Trophoblast cell (in vitro differentiated cells and primary cell): ENCODE data around the gene SNX11.

Source experiments
- DNase-seq, 2 donors: peaks; one replicate each; pipeline ENCODE4 v3.0.0-alpha.2; 2016
- H2AFZ ChIP-seq: 2 replicates; pipeline ENCODE4 v1.6.1; 2013; ENCODE audit warnings: low read length, moderate library complexity, mild to moderate bottlenecking; ENCODE audit not compliant: insufficient read depth, poor library complexity
- H2AK5ac ChIP-seq: 2 replicates; pipeline ENCODE4 v1.6.1; 2013; ENCODE audit warnings: mild to moderate bottlenecking, low read length
- H2BK120ac ChIP-seq: 2 replicates; pipeline ENCODE4 v1.6.1; 2013; ENCODE audit warnings: low read length, mild to moderate bottlenecking, moderate library complexity; ENCODE audit not compliant: insufficient read depth, poor library complexity
- H2BK12ac ChIP-seq: 2 replicates; pipeline ENCODE4 v1.6.1; 2013; ENCODE audit warnings: mild to moderate bottlenecking, low read length, moderate library complexity
- H2BK5ac ChIP-seq: 2 replicates; pipeline ENCODE4 v1.6.1; 2013; ENCODE audit warnings: low read length, low read depth, moderate library complexity, mild to moderate bottlenecking; ENCODE audit not compliant: poor library complexity
- H3K14ac ChIP-seq: 2 replicates; pipeline ENCODE4 v1.6.1; 2013; ENCODE audit warnings: mild to moderate bottlenecking, low read length
- H3K18ac ChIP-seq: 2 replicates; pipeline ENCODE4 v1.6.1; 2013; ENCODE audit warnings: mild to moderate bottlenecking, low read length
- H3K23ac ChIP-seq: 2 replicates; pipeline ENCODE4 v1.6.1; 2013; ENCODE audit warnings: low read length
- H3K27ac ChIP-seq: 2 replicates; pipeline ENCODE4 v1.5.1; 2013; ENCODE audit warnings: low read depth, mild to moderate bottlenecking, inconsistent platforms, low read length, moderate library complexity
- H3K27me3 ChIP-seq: 2 replicates; pipeline ENCODE4 v1.6.1; 2013; ENCODE audit warnings: inconsistent platforms, mild to moderate bottlenecking, low read length, moderate library complexity; ENCODE audit not compliant: insufficient read depth
- H3K36me3 ChIP-seq, 2 experiments: 1 replicate in 1 of 2; 2 replicates in 1 of 2; pipeline ENCODE4 v1.6.1; 2013; ENCODE audit warnings: low read length in 2 of 2, mild to moderate bottlenecking in 2 of 2, moderate library complexity in 1 of 2; ENCODE audit not compliant: insufficient read depth in 2 of 2, control insufficient read depth in 1 of 2
- H3K4ac ChIP-seq: 2 replicates; pipeline ENCODE4 v1.6.1; 2013; ENCODE audit warnings: low read depth, mild to moderate bottlenecking, low read length, moderate library complexity
- H3K4me1 ChIP-seq, 2 experiments: 1 replicate in 1 of 2; 2 replicates in 1 of 2; pipeline ENCODE4 v1.6.1; 2013; ENCODE audit warnings: low read length in 2 of 2, mild to moderate bottlenecking in 2 of 2, moderate library complexity in 1 of 2; ENCODE audit not compliant: insufficient read depth in 2 of 2, control insufficient read depth in 1 of 2
- H3K4me2 ChIP-seq: 2 replicates; pipeline ENCODE4 v1.6.1; 2013; ENCODE audit warnings: inconsistent platforms, mild to moderate bottlenecking, low read length, moderate library complexity
- H3K4me3 ChIP-seq: 2 replicates; pipeline ENCODE4 v1.5.1; 2013; ENCODE audit warnings: mild to moderate bottlenecking, low read depth, low read length, inconsistent platforms
- H3K79me1 ChIP-seq: one replicate; pipeline ENCODE4 v1.6.1; 2013; ENCODE audit warnings: low read length
- H3K79me2 ChIP-seq: 2 replicates; pipeline ENCODE4 v1.6.1; 2013; ENCODE audit warnings: low read length, mild to moderate bottlenecking; ENCODE audit not compliant: control insufficient read depth, insufficient read depth, poor library complexity
- H3K9ac ChIP-seq: 2 replicates; pipeline ENCODE4 v1.6.1; 2013; ENCODE audit warnings: mild to moderate bottlenecking, low read length
- H3K9me3 ChIP-seq: 2 replicates; pipeline ENCODE4 v1.6.1; 2013; ENCODE audit warnings: low read depth, mild to moderate bottlenecking, control low read depth, inconsistent platforms, low read length; ENCODE audit not compliant: insufficient read depth
- H4K12ac ChIP-seq: 2 replicates; pipeline ENCODE4 v1.6.1; 2013; ENCODE audit warnings: low read depth, mild to moderate bottlenecking, low read length, moderate library complexity
- H4K8ac ChIP-seq: 2 replicates; pipeline ENCODE4 v1.6.1; 2013; ENCODE audit warnings: low read depth, mild to moderate bottlenecking, low read length, moderate library complexity
- H4K91ac ChIP-seq: one replicate; pipeline ENCODE4 v1.6.1; 2013; ENCODE audit warnings: low read depth, mild to moderate bottlenecking, low read length, moderate library complexity
- WGBS: extraction: QIAGEN DNeasy Blood & Tissue Kit; methylation state at CpG from one replicate; pipeline ENCODE4 v1.1.7; 2013; ENCODE audit warnings: missing lambda C conversion rate; ENCODE audit not compliant: insufficient read length, insufficient coverage; ENCODE audit errors: extremely low coverage; 5-methylcytosine and 5-hydroxymethylcytosine counted together

Gene SNX11

DNA sequence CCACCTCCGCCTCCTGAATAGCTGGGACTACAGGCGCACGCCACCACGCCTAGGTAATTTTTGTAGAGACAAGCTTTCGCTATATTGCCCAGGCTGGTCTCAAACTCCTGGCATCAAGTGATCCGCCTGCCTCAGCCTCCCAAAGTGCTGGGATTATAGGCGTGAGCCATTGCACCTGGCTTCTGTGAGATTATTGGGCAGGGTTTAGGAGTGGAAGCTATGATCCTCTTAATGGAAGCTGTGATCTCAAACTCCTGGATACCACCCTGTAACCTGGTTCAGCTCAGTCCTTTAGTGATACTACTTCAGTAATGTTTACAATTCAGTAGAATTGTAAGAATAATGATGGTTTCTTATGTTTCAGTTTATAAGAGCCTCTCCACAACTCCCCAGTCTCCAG lies 45.3 kb upstream of the SNX11 start:
- Histone ChIP-seq H3K4me3 (no peak overlapping the region), H2AFZ (no peak overlapping the region), H4K12ac (no peak overlapping the region), H3K9me3 (no peaks in the 10 kb centered on the region), H2AK5ac (no peak overlapping the region), H3K36me3 (peaks cover 45 to 54% of the 10 kb centered on the region in 2 experiments), H2BK120ac (no peak overlapping the region), H3K27ac (no peak overlapping the region), H3K27me3 (no peaks in the 10 kb centered on the region), H4K91ac (no peak overlapping the region), H3K79me2 (no peaks in the 10 kb centered on the region), H3K4ac (no peak overlapping the region), H2BK12ac (no peak overlapping the region), H3K9ac (no peak overlapping the region), H3K4me1 (peaks cover 0 to 2% of the 10 kb centered on the region in 2 experiments), H3K79me1 (no peaks in the 10 kb centered on the region), H3K14ac (no peak overlapping the region), H4K8ac (no peak overlapping the region), H3K18ac (no peak overlapping the region), H2BK5ac (no peak overlapping the region), H3K4me2 (no peak overlapping the region), H3K23ac (no peak overlapping the region)
- WGBS, result no CpG with 5 or more reads among the region's 7 CpGs
- no peak for DNase-seq

GRCh38 chr17:48064638-48065037 lies 42.9 kb upstream of the SNX11 start:
- H3K9ac ChIP-seq, result no peak overlapping the region
- H3K4me1 ChIP-seq, result peaks cover 0 to 2% of the 10 kb centered on the region in 2 experiments
- H3K4ac ChIP-seq, result no peak overlapping the region
- H2BK12ac ChIP-seq, result no peak overlapping the region
- no peak overlapping the region for H3K18ac ChIP-seq
- no peak overlapping the region for H3K4me2 ChIP-seq
- no peaks in the 10 kb centered on the region for H3K9me3 ChIP-seq
- H3K4me3 ChIP-seq, result no peak overlapping the region
- no peak overlapping the region for H3K14ac ChIP-seq
- no peak overlapping the region for H2AFZ ChIP-seq
- no peak overlapping the region for H2BK5ac ChIP-seq
- no peaks in the 10 kb centered on the region for H3K79me1 ChIP-seq
- H3K27me3 ChIP-seq, result no peaks in the 10 kb centered on the region
- H4K91ac ChIP-seq, result no peak overlapping the region
- H2AK5ac ChIP-seq, result no peak overlapping the region
- peaks cover 33 to 38% of the 10 kb centered on the region in 2 experiments for H3K36me3 ChIP-seq
- H3K27ac ChIP-seq, result no peak overlapping the region
- H3K79me2 ChIP-seq, result no peaks in the 10 kb centered on the region
- H4K12ac ChIP-seq, result no peak overlapping the region
- DNase-seq, result no peak
- WGBS, result no CpG with 5 or more reads among the region's 3 CpGs
- no peak overlapping the region for H2BK120ac ChIP-seq
- H3K23ac ChIP-seq, result no peak overlapping the region
- H4K8ac ChIP-seq, result no peak overlapping the region

DNA sequence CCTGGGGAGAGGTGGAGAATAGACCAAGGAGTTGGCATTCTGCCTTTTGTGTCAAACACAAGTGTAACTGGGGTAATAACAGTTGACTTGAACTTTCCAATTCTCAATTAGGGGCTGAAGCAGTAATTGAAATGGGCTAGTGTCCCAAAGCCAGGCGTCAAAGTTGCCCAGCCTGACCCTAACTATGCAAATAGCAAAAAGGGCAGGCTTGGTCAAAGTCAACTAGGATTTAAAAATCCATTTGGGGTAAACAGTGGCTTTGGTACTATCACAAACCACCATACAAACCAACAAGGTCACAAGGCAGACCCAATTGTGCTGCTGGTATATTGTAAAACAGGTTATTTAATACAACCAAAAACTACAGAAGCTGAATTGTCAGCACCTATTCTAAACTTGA lies 41.4 kb upstream of the SNX11 start:
- Histone ChIP-seq H2BK120ac (no peak overlapping the region), H4K8ac (no peak overlapping the region), H3K4me1 (no peaks in the 10 kb centered on the region), H3K79me1 (no peaks in the 10 kb centered on the region), H3K9me3 (no peaks in the 10 kb centered on the region), H4K12ac (no peak overlapping the region), H3K27me3 (no peaks in the 10 kb centered on the region), H3K4me2 (no peak overlapping the region), H3K9ac (no peak overlapping the region), H3K36me3 (peaks cover 26 to 37% of the 10 kb centered on the region in 2 experiments), H3K23ac (no peak overlapping the region), H2BK12ac (no peak overlapping the region), H4K91ac (no peak overlapping the region), H3K27ac (no peak overlapping the region), H2AFZ (no peak overlapping the region), H3K79me2 (no peaks in the 10 kb centered on the region), H3K4ac (no peak overlapping the region), H2AK5ac (no peak overlapping the region), H3K18ac (no peak overlapping the region), H2BK5ac (no peak overlapping the region), H3K14ac (no peak overlapping the region), H3K4me3 (no peak overlapping the region)
- no peak for DNase-seq
- no CpG with 5 or more reads among the region's 1 CpG for WGBS

DNA sequence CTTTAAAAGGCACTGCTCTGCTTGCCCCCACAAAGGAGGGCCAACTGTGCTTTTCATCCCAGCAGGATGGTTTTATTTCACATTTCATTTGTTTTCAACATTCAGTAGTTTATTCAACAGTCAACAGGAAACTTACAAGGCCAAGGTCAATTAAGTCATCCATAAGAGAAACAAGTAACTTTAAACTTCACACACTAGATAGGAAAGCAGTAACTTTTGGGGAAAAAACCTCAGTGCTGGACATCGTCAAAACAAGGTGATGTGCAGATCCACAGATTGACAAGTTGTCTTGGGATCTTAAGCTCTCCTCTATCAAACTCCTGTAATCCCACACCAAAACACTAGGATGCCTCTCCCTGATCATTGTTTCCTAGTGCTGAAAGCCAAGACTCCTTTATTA lies 40.9 kb upstream of the SNX11 start:
- no CpG with 5 or more reads among the region's 1 CpG for WGBS
- DNase-seq, result no peak
- Histone ChIP-seq H3K23ac (no peak overlapping the region), H3K9me3 (no peaks in the 10 kb centered on the region), H3K9ac (no peak overlapping the region), H2BK5ac (no peak overlapping the region), H3K18ac (no peak overlapping the region), H4K91ac (no peak overlapping the region), H2AFZ (no peak overlapping the region), H2BK120ac (no peak overlapping the region), H3K79me2 (no peaks in the 10 kb centered on the region), H3K4me3 (no peak overlapping the region), H3K4ac (no peak overlapping the region), H3K27me3 (no peaks in the 10 kb centered on the region), H4K12ac (no peak overlapping the region), H2AK5ac (no peak overlapping the region), H3K36me3 (peaks cover 25 to 38% of the 10 kb centered on the region in 2 experiments), H4K8ac (no peak overlapping the region), H3K14ac (no peak overlapping the region), H2BK12ac (no peak overlapping the region), H3K4me1 (no peaks in the 10 kb centered on the region), H3K27ac (no peak overlapping the region), H3K79me1 (no peaks in the 10 kb centered on the region), H3K4me2 (no peak overlapping the region)
